ENCODE results near the gene HTR6.
A peak's percentile ranks its signal among the peaks of the same experiment; 100 is the strongest.

The HTR6 gene

DNA sequence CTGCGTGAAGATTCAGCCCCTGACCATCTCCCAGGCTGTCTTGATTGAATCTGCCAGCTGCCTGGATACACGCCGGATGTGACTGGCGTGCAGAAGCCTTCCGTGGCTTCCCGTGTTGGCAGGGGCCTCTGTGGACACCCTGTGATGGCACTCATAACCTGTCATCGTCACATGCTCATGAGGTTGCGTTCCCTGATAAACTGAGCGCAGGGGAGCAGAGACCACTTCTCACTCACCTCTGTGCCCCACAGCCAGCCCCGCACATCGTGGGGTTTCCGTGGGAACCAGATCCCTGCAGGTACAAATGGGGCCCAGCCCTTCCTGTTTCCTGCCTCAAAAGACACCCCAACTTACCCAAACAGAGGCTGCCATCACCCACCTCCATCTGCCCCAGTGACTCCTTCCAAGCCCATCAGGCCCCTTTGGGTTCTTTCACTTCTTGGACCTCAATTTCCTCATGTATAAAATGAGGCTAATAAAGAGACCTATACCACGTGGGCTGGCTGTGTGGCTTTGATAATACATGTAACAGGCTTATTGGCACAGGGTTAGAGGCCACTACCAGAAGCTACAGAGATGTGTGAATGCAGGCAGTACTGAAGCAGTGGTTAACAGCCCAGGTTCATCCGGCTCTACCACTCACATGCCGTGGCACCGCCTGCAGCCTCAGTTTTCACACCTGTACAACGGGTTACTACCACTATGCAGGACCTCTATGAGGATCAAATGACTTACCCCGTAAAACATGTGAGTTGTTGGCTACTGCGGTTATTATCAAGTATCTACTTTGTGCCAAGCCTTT lies 23.6 kb downstream of the HTR6 start:
- DNase-seq (ENCODE audit: low read depth, low spot score): no peak

DNA sequence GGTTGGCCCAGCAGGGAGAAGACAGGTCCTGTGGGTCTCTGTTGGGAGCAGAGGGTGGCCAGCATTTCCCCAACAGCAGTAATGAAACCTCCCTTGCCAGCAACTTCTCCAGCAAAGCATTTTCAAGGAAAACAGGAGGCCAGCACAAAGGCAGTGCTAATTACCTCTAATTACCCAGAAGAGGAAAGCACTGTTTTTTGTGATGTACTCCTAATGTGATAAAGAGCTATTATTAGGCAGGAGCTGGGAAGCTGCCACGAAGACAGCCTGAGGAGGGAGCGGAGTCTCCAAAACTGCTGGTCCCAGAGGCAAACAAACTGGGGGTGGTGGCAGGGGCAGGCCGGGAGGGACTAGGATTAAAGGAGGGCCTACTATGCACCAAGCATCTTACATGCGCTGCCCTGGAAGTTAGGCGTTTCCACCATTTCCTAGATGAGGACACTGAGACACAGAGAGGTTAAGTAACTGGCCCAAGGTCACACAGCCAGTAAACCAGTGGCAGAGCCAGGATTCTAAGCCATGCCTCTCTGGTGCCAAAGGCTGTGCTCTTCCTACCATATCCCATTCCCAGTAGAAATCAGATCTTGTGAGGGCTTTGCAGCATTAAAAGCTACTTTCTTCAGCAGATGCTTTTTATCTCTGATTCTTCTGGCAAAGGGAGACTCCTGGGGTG lies 24.5 kb downstream of the HTR6 start:
- DNase-seq (ENCODE audit: low read depth, low spot score): no peak

DNA sequence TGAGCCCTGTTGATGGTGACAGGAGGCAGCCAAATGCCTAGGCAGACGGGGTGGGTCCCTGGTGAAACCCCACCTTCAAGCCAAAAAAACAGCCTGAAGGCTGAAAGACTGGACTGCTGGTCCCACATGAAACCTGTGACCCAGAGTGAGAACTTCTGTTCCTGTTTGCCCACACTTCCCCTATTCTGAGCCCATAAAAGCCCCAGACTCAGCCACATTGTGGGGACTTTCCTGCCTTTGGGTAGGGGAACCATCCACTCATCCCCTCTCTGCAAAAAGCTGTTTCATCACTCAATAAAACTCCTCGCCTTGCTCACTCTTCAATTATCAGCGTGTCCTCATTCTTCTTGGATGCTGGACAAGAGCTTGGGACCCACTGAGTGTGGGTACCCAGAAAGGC lies 25.2 kb downstream of the HTR6 start:
- DNase-seq (ENCODE audit: low read depth, low spot score): no peak

- no peak for DNase-seq (ENCODE audit: low read depth, low spot score)
These were observed 25.7 kb downstream of the HTR6 start for GRCh38 chr1:19690342-19690741.

DNA sequence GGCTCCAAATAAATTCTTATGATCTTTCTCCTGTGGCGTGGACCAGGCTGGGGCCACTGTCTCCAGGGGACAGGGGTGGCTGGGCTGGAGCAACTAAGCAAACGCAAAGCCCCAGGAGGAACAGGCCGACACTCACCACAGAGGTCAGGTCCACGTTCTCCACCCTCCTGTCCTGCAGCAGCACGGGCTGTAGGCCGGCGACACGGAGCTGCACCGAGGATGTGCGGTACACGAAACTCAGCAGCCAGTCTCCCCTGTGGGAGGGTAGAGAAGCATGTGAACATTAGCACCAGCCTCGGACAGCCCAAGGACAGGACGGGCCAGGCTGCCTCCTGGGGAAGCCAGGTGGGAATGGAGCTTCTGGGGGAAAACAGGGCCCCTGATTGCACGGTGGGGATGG lies 29.6 kb downstream of the HTR6 start:
- no peak for DNase-seq (ENCODE audit: low read depth, low spot score)

- DNase-seq (ENCODE audit: low read depth, low spot score): no peak
These were observed 31.1 kb downstream of the HTR6 start for GRCh38 chr1:19695772-19696171.

GRCh38 chr1:19696820-19697219 lies 32.1 kb downstream of the HTR6 start:
- no peak for DNase-seq (ENCODE audit: low read depth, low spot score)

DNA sequence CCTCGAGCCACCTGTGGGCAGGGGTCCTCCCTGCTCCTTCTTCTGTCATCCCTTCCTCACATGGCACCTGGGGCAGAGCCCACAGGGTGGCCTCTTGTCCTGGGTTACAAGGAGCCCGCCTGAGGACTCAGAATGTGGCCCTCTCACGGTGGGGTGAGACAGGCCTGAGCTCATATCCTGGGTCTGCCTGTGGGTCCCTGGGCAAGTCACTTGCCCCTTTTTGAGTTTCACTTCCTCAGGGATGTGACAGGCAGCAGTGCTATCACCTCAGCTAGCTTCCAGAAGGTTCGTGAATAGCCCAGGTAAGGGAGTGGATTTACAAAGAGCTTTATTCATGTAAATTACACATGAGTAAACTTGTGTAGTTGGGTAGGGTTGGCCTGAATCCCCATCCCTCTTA lies 33.5 kb downstream of the HTR6 start:
- no peak for DNase-seq (ENCODE audit: low read depth, low spot score)

GRCh38 chr1:19700079-19700777 lies 35.6 kb downstream of the HTR6 start:
- no peak for DNase-seq (ENCODE audit: low read depth, low spot score)

- no peak for DNase-seq (ENCODE audit: low read depth, low spot score)
These were observed 38.6 kb downstream of the HTR6 start for GRCh38 chr1:19703280-19703679.

DNA sequence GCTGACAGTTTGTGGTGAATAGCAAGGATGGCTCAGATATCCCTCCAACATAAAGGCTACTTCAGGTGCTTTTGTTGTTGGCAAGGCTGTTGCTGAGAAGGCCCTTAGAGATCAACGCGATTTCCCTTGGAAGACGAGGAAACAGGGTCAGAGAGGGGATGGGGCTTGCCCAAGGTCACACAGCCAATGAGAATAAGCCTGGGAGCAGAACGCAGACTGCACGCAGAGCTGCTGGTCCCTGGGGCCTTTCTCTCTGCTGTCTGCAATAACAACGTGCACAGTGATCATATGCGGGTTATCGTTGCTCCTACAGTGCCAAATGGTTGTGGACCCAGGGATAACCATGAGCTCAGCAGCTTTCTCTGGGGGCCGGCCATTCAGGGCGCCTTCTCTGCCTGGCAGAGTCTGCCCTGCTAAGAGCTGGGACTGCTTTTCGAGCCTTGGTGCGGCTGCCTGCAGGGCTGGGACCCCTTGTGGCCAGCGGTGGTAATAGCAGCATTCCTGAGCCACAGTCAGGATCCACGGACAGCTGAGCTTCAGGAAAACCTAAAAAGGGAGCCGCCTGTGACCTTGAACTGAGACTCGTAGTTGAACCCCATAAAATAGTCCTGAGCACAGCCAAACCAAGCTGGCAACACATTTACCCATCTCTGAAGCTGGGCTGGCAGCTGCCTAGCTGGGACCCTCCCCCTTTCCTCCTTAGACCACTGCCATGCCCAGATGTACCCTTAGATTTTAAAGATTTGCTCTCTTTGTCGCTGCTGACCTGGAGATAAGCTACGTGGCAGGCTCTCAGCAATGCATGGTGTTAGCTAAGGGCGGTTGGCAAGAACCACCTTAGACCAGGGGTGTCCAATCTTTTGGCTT lies 39.8 kb downstream of the HTR6 start:
- DNase-seq (ENCODE audit: low read depth, low spot score): peak; percentile 44

DNA sequence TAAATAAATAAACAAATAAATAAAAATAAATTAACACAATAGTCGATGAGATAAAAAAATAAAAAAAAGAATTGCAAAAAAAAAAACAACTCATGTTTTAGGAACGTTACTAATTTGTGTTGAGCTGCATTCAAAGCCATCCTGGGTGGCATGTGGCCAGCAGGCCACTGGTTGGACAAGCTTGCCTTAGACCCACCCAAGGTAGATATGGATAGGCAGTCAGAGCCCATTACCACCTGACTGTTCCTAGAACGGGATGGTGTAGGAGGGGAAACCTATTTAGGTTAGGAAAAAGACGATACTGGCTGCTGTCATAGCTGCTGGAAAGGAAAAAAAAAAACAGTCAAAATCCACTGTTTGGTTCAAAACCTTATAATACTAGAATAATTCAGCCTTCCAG lies 40.8 kb downstream of the HTR6 start:
- no peak for DNase-seq (ENCODE audit: low read depth, low spot score)

GRCh38 chr1:19706136-19706535 lies 41.5 kb downstream of the HTR6 start:
- no peak for DNase-seq (ENCODE audit: low read depth, low spot score)

GRCh38 chr1:19708567-19709110 lies 44.0 kb downstream of the HTR6 start:
- no peak for DNase-seq (ENCODE audit: low read depth, low spot score)

- DNase-seq (ENCODE audit: low read depth, low spot score): no peak
These were observed 44.7 kb downstream of the HTR6 start for GRCh38 chr1:19709260-19709793.

GRCh38 chr1:19710825-19711611 lies 46.3 kb downstream of the HTR6 start:
- no peak for DNase-seq (ENCODE audit: low read depth, low spot score)

- DNase-seq (ENCODE audit: low read depth, low spot score): no peak
These were observed 48.3 kb downstream of the HTR6 start for GRCh38 chr1:19712928-19713327.

- DNase-seq (ENCODE audit: low read depth, low spot score): peak; percentile 91
These were observed 50.9 kb downstream of the HTR6 start for GRCh38 chr1:19715334-19716203.

GRCh38 chr1:19717467-19717866 lies 52.8 kb downstream of the HTR6 start:
- no peak for DNase-seq (ENCODE audit: low read depth, low spot score)

Data from smooth muscle cell of the brain vasculature (primary cell).